MM.1S (cell line): ENCODE data around the gene IFRD2.

Source experiments
- DNase-seq: peaks from one replicate; pipeline ENCODE4 v3.0.0-alpha.2; 2015
- H2AFZ ChIP-seq: fragments of 300-600 bp; sonication (generic); 2 replicates; pipeline ENCODE4 v1.6.0; 2016; ENCODE audit warnings: antibody characterized with exemption, low read length
- H3F3A ChIP-seq: fragments of 300-600 bp; sonication (generic); 2 replicates; pipeline ENCODE4 v1.6.1; 2016; ENCODE audit warnings: mild to moderate bottlenecking, antibody characterized with exemption, low read length, moderate library complexity, mixed read lengths; ENCODE audit not compliant: insufficient read depth
- H3K27ac ChIP-seq: fragments of 300-600 bp; sonication (generic); 2 replicates; pipeline ENCODE4 v1.5.1; 2016; ENCODE audit warnings: mild to moderate bottlenecking, low read length
- H3K27me3 ChIP-seq: fragments of 300-600 bp; sonication (generic); replicated peaks from 2 replicates; pipeline ENCODE4 v1.6.0; 2016; ENCODE audit warnings: low read length; ENCODE audit not compliant: insufficient read depth
- H3K36me3 ChIP-seq: fragments of 300-600 bp; sonication (generic); replicated peaks from 2 replicates; pipeline ENCODE4 v1.6.1; 2016; ENCODE audit warnings: mild to moderate bottlenecking, low read length, mixed read lengths; ENCODE audit not compliant: insufficient read depth
- H3K4me1 ChIP-seq: fragments of 300-600 bp; sonication (generic); 2 replicates; pipeline ENCODE4 v1.6.1; 2016; ENCODE audit warnings: low read length, mixed read lengths
- H3K4me2 ChIP-seq: fragments of 300-600 bp; sonication (generic); 2 replicates; pipeline ENCODE4 v1.6.0; 2016; ENCODE audit warnings: low read depth, low read length
- H3K4me3 ChIP-seq: fragments of 300-600 bp; sonication (generic); 2 replicates; pipeline ENCODE4 v1.5.1; 2016; ENCODE audit warnings: low read length, mixed read lengths
- H3K79me2 ChIP-seq: fragments of 300-600 bp; sonication (generic); 2 replicates; pipeline ENCODE4 v1.6.1; 2016; ENCODE audit warnings: mixed run types, low read length, mixed read lengths
- H3K9ac ChIP-seq: fragments of 300-600 bp; sonication (generic); 2 replicates; pipeline ENCODE4 v1.6.1; 2016; ENCODE audit warnings: low read length, mixed read lengths
- H3K9me2 ChIP-seq: fragments of 300-600 bp; sonication (generic); replicated peaks from 2 replicates; pipeline ENCODE4 v1.6.1; 2016; ENCODE audit warnings: mild to moderate bottlenecking, low read length, mixed read lengths; ENCODE audit not compliant: insufficient read depth
- H3K9me3 ChIP-seq: fragments of 300-600 bp; sonication (generic); replicated peaks from 2 replicates; pipeline ENCODE4 v1.6.1; 2016; ENCODE audit warnings: mild to moderate bottlenecking, low read length, mixed read lengths; ENCODE audit not compliant: insufficient read depth
- H4K20me1 ChIP-seq: fragments of 300-600 bp; sonication (generic); 2 replicates; pipeline ENCODE4 v1.6.1; 2016; ENCODE audit warnings: mild to moderate bottlenecking, low read length, moderate library complexity, mixed read lengths; ENCODE audit not compliant: insufficient read depth
- EZH2 ChIP-seq: fragments of 300-600 bp; sonication (generic); optimal IDR thresholded peaks from 2 replicates; pipeline ENCODE3; 2017; ENCODE audit warnings: low read depth, mild to moderate bottlenecking, antibody characterized with exemption, low read length, mixed read lengths
- EZH2phosphoT487 ChIP-seq: fragments of 300-600 bp; sonication (generic); IDR thresholded peaks from 2 replicates; pipeline ENCODE4 v1.6.1; 2018; ENCODE audit warnings: antibody characterized with exemption, low read length
- TF ChIP-seq, protein P1 (sequence below): fragments of 300-600 bp; sonication (generic); IDR thresholded peaks from 2 replicates; pipeline ENCODE4 v1.5.1; 2016; ENCODE audit warnings: antibody characterized with exemption, low read length, mixed read lengths

IFRD2 gene

DNA sequence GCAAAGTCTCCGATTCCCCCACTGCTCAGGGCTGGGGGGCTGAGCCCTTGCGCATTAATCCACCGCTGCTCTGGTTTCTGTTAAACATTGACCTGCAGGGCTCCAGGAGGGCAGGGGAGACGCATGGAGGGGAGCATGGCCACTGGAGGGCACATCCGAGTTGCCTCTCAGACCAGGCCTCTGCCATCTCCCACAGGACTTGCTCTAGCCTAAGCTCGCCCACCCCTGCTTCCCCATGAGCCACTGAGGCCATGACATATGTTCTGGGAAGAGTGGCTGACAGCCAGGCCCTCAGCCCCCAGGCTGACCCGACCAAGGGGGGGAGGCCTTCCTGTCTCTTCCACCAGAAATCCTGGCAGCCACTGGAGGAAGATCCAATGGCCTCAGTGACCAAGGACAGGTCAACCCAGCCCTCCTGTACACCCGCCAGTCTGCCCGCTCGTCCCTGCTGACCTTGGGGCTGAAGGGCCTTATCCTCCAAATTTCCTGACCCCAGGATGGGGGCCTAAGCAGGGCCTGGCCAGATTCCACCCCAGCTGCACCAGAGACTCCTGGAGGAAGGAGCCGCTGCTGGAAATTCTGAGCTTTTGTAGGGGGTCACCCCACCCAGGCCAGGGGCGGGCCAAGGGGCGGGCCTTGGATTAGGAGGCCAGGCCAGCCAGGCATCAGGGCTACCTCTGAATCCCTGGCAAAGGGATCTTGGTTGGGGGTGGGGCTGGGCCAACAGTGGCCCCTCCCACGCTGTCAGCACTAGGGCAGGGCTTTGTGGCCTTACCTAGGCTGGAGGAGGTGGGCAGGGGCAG, 11.0 kb upstream of the IFRD2 start, which contains the start of gene HYAL1:
TSS of gene HYAL1 (minus strand) at position 562 of the 803 bp plus-strand sequence. CDS start 618 bp downstream, outside the sequence.
- Histone ChIP-seq H3K4me3 (no peak within 1 kb of the TSS), H3K4me2 (no peak within 1 kb of the TSS), H3K27ac (no peak within 1 kb of the TSS), H4K20me1 (no peaks in the 10 kb centered on the region), H3K9ac (no peak within 1 kb of the TSS), H3K27me3 (no peaks in the 10 kb centered on the region), H3K9me3 (no peaks in the 10 kb centered on the region), H3K79me2 (peaks cover 10% of the 10 kb centered on the region; the same call in 1 of the 2 replicates), H3K4me1 (peaks cover 10% of the 10 kb centered on the region; the same call in 1 of the 2 replicates), H2AFZ (no peak within 1 kb of the TSS), H3K36me3 (no peaks in the 10 kb centered on the region), H3K9me2 (no peaks in the 10 kb centered on the region), H3F3A (peaks cover 4% of the 10 kb centered on the region; the same call in 1 of the 2 replicates)
- TF ChIP-seq EZH2 = no peak
- TF ChIP-seq EZH2phosphoT487 = no peak
- TF ChIP-seq, protein P1, sequence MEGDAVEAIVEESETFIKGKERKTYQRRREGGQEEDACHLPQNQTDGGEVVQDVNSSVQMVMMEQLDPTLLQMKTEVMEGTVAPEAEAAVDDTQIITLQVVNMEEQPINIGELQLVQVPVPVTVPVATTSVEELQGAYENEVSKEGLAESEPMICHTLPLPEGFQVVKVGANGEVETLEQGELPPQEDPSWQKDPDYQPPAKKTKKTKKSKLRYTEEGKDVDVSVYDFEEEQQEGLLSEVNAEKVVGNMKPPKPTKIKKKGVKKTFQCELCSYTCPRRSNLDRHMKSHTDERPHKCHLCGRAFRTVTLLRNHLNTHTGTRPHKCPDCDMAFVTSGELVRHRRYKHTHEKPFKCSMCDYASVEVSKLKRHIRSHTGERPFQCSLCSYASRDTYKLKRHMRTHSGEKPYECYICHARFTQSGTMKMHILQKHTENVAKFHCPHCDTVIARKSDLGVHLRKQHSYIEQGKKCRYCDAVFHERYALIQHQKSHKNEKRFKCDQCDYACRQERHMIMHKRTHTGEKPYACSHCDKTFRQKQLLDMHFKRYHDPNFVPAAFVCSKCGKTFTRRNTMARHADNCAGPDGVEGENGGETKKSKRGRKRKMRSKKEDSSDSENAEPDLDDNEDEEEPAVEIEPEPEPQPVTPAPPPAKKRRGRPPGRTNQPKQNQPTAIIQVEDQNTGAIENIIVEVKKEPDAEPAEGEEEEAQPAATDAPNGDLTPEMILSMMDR = no peak
- DNase-seq = no peak

DNA sequence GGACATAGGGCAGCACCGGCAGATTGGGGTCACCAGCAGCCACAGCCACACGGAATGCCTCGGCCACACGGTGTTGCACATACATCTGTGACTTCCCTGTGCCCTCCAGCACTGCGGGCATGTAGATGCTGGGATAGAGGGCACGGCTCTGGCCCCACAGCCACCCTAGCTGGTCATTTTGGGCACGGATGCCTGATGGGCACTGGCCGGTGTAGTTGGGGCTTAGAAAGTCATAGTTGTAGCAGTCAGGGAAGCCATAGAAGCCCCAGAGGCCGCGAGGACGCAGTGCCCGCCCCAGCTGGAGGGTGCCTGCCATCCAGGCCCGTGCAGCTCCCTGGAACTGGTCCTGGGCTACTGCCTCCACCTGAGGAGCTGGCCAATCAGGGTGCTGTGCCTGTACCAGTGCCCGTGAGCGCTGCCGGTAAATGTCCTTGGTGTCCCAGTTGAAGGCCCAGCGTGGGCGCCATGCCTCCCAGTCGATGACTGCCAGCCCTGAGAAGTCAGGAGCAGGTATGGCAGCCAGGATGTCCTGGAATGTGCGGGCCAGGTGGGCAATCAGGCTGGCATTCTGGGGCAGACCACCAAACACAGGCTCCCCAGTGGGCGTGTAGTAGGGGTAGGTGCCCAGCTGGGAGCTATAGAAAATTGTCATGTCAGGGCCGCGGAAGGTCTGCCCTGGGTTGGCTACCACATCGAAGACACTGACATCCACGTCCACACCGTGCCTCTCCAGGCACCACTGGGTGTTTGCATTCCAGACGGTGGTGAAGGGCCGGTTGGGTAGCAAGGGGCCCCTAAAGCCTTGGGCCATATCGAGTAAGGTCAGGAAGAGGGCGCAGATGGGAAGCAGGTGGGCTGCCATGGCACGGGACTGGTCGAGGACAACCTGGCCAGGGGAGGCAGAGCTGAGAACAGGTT, 10.1 kb upstream of the IFRD2 start:
- no peaks in the 10 kb centered on the region for H3K36me3 ChIP-seq
- no peak for DNase-seq
- H3K9me3 ChIP-seq = no peaks in the 10 kb centered on the region
- no peak overlapping the region for H3K9ac ChIP-seq
- no peaks in the 10 kb centered on the region for H3K27me3 ChIP-seq
- H2AFZ ChIP-seq = no peak overlapping the region
- TF ChIP-seq EZH2 (no peak), EZH2phosphoT487 (no peak)
- TF ChIP-seq, protein P1 = no peak
- peaks cover 4% of the 10 kb centered on the region; the same call in 1 of the 2 replicates for H3F3A ChIP-seq
- no peak overlapping the region for H3K4me2 ChIP-seq
- H3K9me2 ChIP-seq = no peaks in the 10 kb centered on the region
- H3K79me2 ChIP-seq = peaks cover 11% of the 10 kb centered on the region; the same call in 1 of the 2 replicates
- no peaks in the 10 kb centered on the region for H4K20me1 ChIP-seq
- H3K27ac ChIP-seq = no peak overlapping the region
- H3K4me3 ChIP-seq = no peak overlapping the region
- H3K4me1 ChIP-seq = peaks cover 12% of the 10 kb centered on the region; the same call in 1 of the 2 replicates

DNA sequence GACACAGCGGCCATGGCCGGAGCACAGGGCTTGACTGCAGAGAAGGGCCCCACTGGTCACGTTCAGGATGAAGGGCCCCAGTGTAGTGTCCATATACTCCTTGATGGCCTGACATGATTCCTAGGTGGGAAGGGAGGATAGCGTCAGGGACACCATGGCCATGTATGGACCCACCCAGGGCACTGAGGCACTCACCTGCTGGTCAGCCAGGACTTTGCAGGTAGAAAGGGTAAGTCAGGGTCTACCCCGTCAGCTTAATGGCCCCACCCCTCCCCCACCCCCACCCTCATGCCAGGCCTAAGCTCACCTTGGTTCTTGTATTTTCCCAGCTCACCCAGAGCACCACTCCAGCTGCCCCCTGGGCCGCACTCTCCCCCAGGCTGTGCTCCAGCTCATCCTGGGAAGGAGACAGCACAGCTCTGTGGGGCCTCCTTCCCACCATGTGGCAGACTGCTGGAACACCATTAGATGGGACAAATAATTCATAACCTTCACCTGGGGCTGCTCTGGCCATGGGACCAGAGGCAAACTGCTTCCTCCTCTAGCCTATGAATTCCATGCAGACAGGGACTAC, 8.5 kb upstream of the IFRD2 start:
- Histone ChIP-seq H3K9me3 (no peaks in the 10 kb centered on the region), H3K4me2 (peak overlapping the region; percentile 94; the same call in 1 of the 2 replicates), H3K4me1 (peaks cover 12% of the 10 kb centered on the region; the same call in 1 of the 2 replicates), H3K36me3 (no peaks in the 10 kb centered on the region), H3K9me2 (no peaks in the 10 kb centered on the region), H3K4me3 (no peak overlapping the region), H3F3A (peaks cover 4% of the 10 kb centered on the region; the same call in 1 of the 2 replicates), H3K9ac (no peak overlapping the region), H3K27ac (no peak overlapping the region), H2AFZ (no peak overlapping the region), H3K79me2 (peaks cover 11% of the 10 kb centered on the region; the same call in 1 of the 2 replicates), H4K20me1 (no peaks in the 10 kb centered on the region), H3K27me3 (no peaks in the 10 kb centered on the region)
- TF ChIP-seq, protein P1 = no peak
- DNase-seq = no peak
